ENCODE data around the gene ACOT11. TPM values are rescaled to one million over a fixed set of nuclear protein-coding genes. Genes with fewer than 3 reads are reported as not detected.
A peak's percentile ranks its signal among the peaks of the same experiment; 100 is the strongest.

Gene ACOT11
- total RNA-seq, 1 donor from 2014 or later = 43.4 TPM

GRCh38 chr1:54579337-54579781 lies 31.3 kb downstream of the ACOT11 start:
- no peak for DNase-seq (ENCODE audit: missing footprints)
- intact Hi-C loops (cut with DNase I) = no loop called here
- no peak for ATAC-seq

DNA sequence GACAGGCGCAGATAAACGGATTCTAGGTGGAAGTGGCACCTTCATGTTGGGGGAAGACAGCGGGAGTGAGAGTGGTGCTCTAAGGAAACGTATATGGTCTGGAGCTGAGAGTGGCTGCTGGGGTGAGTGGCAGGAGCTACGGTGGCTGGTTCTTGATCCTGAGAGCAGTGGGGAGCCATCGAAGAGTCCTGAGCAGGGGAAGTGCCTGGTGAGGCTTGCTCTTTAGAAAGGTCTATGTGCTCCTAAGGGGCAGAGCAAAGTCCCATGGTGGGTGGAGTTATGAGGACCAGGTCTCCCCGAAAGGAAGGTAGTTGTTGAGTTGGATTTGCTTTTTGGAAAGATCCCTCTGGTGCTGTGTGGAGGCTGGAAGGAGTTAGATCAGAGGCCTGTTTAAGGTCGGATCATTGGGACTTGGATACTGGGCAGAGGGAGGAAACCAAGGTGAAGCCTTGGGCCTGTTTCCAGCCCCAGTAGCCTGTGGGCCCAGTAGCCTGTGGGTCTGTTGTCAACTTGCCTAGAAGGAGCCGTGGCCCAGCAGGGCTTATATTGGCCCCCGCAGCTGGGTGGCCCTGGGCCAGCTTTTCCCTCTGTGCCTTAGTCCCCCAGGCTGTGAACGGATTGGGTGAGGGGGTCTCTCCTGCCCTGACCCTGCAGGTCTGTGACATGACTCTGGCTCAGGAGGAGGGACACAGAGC lies 33.0 kb downstream of the ACOT11 start:
- intact Hi-C loops (cut with DNase I) = loop anchor here (1.0 to 10.0 kb wide), 3 partner anchors 22 to 176 kb away; partner anchors contain the start of genes ACOT11 and SSBP3
- ATAC-seq (no peak), DNase-seq (ENCODE audit: missing footprints) (no peak)

DNA sequence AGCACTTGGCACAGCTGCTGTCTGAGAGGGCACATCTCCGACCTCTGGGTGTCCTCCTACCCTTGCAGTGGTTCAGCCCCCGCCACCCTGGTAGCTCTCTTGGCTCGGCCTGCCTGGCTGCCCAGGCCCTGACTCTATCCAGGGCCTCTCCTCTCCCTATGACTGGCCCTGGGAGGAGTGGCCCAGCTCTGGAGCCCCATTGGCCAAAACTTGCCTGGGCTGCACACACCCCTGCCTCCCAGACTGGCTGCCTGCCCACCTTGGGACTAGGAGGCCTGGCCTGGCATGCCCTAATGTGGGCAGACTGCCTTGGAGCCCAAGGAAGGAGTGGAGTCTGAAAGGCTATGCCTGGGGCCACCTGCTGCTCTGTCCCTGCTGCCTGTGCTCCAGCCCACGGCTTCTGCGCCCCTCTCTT lies 33.6 kb downstream of the ACOT11 start:
- peak; percentile 90 for DNase-seq (ENCODE audit: missing footprints)
- intact Hi-C loops (cut with DNase I) = loop anchor here (1.0 to 10.0 kb wide), 3 partner anchors 22 to 177 kb away; partner anchors contain the start of genes ACOT11 and SSBP3
- ATAC-seq = peak; percentile 90

DNA sequence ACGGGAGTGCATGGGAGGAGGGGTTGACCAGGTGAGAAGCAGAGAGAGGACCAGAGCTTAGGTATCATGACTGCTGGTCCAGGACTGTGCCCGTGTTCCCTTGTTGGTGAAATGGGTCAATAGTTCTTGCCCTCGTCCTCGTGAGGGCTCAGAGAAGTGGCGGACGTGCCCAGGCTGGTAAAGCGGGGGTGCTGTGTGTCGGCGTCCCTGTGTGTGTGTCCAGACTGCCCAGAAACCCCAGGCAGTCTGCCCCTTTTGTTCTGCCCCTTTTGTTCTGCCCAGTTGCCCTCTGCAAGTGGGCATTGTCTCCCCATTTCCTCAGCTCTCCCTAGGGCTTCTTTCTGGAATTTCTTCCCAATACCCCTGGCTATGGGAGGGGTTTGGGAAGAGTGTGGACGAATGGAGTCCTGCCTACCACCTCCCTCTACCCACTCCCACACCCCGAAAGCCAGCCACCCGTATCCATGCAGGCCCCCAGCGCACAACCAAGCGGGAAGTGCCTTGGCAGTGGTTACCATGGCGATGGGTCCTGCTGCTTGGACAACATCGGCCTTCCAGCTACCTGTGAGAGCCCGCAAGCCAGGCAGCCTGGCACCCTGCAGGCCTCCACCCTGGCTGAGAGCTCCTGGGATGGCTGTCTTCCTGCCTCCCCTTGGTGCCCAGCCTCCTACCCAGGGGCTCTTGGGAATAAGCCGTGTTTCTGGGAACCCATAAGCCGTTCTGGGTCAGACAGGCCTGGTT lies 34.7 kb downstream of the ACOT11 start:
- DNase-seq (ENCODE audit: missing footprints) (no peak), ATAC-seq (no peak)
- intact Hi-C loops (cut with DNase I) = loop anchor here (10.0 kb wide), 1 partner anchor 178 kb away; the partner anchor contains the start of gene SSBP3

GRCh38 chr1:54583307-54583686 lies 35.3 kb downstream of the ACOT11 start:
- ATAC-seq (no peak), DNase-seq (ENCODE audit: missing footprints) (no peak)
- intact Hi-C loops (cut with DNase I) = loop anchor here (10.0 kb wide), 1 partner anchor 178 kb away; the partner anchor contains the start of gene SSBP3

DNA sequence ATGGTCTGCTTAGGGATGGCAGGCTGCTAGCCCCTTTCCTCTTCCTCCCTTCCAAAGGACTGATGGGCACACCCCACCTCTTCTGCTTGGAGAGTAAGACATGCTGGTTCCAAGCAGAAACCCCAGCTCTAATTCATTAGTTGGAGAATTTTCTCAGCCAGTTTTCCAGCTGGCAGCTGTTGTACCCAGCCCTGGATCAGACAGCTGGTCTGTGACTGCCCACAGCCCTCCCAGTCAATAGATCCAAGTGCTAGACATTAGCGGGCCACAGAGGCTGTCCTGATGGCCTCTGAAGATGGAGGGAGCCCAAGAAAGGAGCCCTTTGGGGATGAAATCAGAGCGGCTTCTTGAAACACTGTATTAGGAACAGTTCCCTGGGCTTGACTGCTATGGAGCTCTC lies 35.8 kb downstream of the ACOT11 start:
- intact Hi-C loops (cut with DNase I) = loop anchor here (10.0 kb wide), 1 partner anchor 179 kb away; the partner anchor contains the start of gene SSBP3
- no peak for DNase-seq (ENCODE audit: missing footprints)
- ATAC-seq = no peak

DNA sequence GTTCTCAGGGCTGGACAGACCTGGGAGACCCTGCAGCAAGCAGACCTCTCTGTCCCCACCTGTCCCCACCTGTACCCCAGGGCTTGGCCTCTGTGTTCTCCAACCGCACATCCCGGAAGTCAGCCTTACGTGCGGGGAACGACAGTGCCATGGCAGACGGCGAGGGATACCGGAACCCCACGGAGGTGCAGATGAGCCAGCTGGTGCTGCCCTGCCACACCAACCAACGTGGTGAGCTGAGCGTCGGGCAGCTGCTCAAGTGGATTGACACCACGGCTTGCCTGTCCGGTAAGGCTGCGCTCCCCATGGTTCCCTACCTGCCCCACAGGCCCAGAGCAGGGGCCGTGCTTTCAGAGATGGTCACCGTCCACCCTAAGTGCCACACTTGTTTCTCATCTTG lies 36.5 kb downstream of the ACOT11 start:
- no peak for ATAC-seq
- intact Hi-C loops (cut with DNase I) = loop anchor here (10.0 kb wide), 1 partner anchor 180 kb away; the partner anchor contains the start of gene SSBP3
- no peak for DNase-seq (ENCODE audit: missing footprints)

GRCh38 chr1:54585181-54586066 lies 37.4 kb downstream of the ACOT11 start:
- intact Hi-C loops (cut with DNase I) = loop anchor here (1.0 to 10.0 kb wide), 3 partner anchors 25 to 181 kb away; partner anchors contain the start of genes ACOT11 and SSBP3
- DNase-seq (ENCODE audit: missing footprints) (peak; percentile 75), ATAC-seq (peak; percentile 75)

GRCh38 chr1:54588377-54588776 lies 40.3 kb downstream of the ACOT11 start:
- ATAC-seq (no peak), DNase-seq (ENCODE audit: missing footprints) (no peak)
- intact Hi-C loops (cut with DNase I) = loop anchor here (10.0 kb wide), 1 partner anchor 184 kb away; the partner anchor contains the start of gene SSBP3

- ATAC-seq (no peak), DNase-seq (ENCODE audit: missing footprints) (no peak)
- intact Hi-C loops (cut with DNase I) = no loop called here
Observed at GRCh38 chr1:54591127-54591756, 43.2 kb downstream of the ACOT11 start.

DNA sequence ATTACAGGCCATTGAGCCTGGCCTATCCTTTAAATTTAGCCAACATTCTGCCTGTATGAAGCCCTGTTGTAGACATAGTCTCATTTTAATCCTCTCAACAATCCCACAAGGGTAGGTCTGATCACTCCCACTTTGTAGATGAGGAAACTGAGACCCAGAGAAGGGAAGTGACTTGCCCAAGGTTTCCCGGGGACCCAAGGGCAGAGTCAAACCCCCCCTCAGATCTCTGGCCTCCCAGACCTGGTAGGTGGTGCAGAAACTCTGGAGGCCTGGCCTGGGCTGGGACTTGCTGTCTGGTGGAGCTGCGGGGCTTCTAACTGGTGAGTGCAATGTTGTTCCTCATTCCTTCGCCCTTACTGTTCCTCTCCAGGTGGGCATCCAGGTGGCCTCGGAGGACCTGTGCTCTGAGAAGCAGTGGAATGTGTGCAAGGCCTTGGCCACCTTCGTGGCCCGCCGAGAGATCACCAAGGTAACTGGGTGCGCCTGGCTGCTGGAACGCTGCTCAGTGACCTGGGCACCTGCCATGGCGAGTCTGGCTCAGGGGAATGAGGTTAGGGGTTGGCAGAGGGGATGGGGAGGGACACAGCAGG lies 45.6 kb downstream of the ACOT11 start:
- intact Hi-C loops (cut with DNase I) = no loop called here
- ATAC-seq (no peak), DNase-seq (ENCODE audit: missing footprints) (no peak)

GRCh38 chr1:54594463-54594862 lies 46.4 kb downstream of the ACOT11 start:
- ATAC-seq (no peak), DNase-seq (ENCODE audit: missing footprints) (no peak)
- intact Hi-C loops (cut with DNase I) = no loop called here

- DNase-seq (ENCODE audit: missing footprints) = no peak
Observed at GRCh38 chr1:54595956-54596498, 48.0 kb downstream of the ACOT11 start.

DNA sequence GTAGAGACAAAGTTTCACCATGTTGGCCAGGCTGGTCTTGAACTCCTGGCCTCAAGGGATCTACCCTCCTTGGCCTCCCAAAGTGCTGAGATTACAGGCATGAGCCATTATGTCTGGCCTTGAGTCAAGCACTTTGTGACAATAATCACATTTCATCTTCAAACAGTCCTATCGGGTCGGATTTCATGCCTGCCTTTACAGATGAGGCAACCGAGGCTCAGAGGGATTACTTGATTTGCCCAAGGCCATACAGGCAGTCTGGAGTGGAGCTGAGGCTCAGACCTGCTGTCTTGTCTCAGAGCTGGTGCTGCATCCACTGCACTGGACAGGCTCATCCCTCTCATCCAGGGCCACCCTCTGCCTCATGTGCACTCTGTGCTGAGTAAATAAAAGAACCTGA lies 48.7 kb downstream of the ACOT11 start:
- intact Hi-C loops (cut with DNase I) = no loop called here
- ATAC-seq = no peak

More at GRCh38 chr1:54595956-54596498, 48.0 kb downstream of the ACOT11 start:
- ATAC-seq = peak; percentile 19
- intact Hi-C loops (cut with DNase I) = no loop called here

GRCh38 chr1:54597455-54598030 lies 49.5 kb downstream of the ACOT11 start:
- no peak for ATAC-seq
- intact Hi-C loops (cut with DNase I) = no loop called here
- DNase-seq (ENCODE audit: missing footprints) = no peak

More for the DNA sequence above, 48.7 kb downstream of the ACOT11 start:
- DNase-seq (ENCODE audit: missing footprints) = no peak

DNA sequence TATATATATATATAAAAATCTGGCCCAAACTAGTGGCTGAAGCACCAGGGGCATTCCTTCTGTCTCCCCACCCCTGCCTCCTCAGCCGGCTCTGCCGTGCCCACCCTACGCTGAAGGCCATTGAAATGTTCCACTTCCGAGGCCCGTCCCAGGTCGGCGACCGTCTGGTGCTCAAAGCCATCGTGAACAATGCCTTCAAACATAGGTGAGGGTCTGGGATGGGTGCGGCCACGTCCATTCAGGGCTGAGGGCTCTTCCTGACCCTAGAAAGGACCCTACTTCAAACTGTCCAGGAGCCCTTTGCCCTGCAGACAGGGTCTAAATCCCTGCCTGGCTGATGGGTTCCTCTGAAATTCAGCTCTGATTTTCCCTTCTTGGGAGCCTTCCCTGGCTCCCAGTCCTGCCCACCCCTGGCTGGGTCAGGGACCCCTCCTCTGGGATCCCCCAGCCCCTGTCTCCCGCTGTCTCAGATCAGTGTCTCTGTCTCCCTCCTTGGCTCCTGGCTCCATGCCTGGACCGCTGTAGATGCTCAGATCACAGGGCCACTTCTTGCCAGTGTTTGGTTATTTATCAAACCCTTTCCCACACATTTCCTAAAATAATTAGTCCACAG lies 51.3 kb downstream of the ACOT11 start:
- ATAC-seq = no peak
- intact Hi-C loops (cut with DNase I) = no loop called here
- no peak for DNase-seq (ENCODE audit: missing footprints)

All from Right ventricle myocardium inferior (tissue), 1 donor.